CD4-positive, alpha-beta T cell (primary cell): Measurements from ENCODE around the gene GPX4. TPM values are rescaled to one million over a fixed set of nuclear protein-coding genes. Genes with fewer than 3 reads are reported as not detected.

Source experiments
- ATAC-seq: fragments of 200-7000 bp; cut with Tn5 transposase; one replicate; pipeline ENCODE4 v1.10.0; 2022; ENCODE audit warnings: mild to moderate bottlenecking; ENCODE audit not compliant: poor library complexity
- CTCF ChIA-PET: fragments of 350-600 bp; sonication (Branson Sonifier 250); formaldehyde crosslinking; loops from one replicate; lab custom pipeline; 2021; ENCODE audit warnings: antibody characterized with exemption, inconsistent platforms; lab: Charles Lee
- POLR2A ChIA-PET: fragments of 350-600 bp; sonication (Branson Sonifier 250); formaldehyde crosslinking; loops from one replicate; lab custom pipeline; 2021; ENCODE audit warnings: antibody characterized with exemption, inconsistent platforms; lab: Charles Lee
- DNase-seq, 14 experiments: peaks; one replicate each; pipeline ENCODE4 v3.0.0-alpha.2; 2013 to 2020; ENCODE audit warnings: mixed read lengths in 2 of 14
- H3K27ac ChIP-seq, 2 donors: one replicate each; pipeline versions ENCODE4 v1.5.1 to v1.7.0; 2013; ENCODE audit warnings: low read length in 2 of 2, low read depth in 1 of 2, mild to moderate bottlenecking in 1 of 2
- H3K27me3 ChIP-seq, 2 experiments: 1 replicate in 1 of 2; 2 replicates in 1 of 2; pipeline versions ENCODE4 v1.6.1 to v1.7.0; 2013; ENCODE audit warnings: low read length in 2 of 2, control low read depth in 1 of 2, mild to moderate bottlenecking in 1 of 2, moderate library complexity in 1 of 2; ENCODE audit not compliant: insufficient read depth in 2 of 2, control insufficient read depth in 1 of 2
- H3K36me3 ChIP-seq: one replicate; pipeline ENCODE4 v1.6.1; 2013; ENCODE audit warnings: low read length, control low read depth; ENCODE audit not compliant: insufficient read depth
- H3K4me1 ChIP-seq: one replicate; pipeline ENCODE4 v1.6.1; 2013; ENCODE audit warnings: low read length, control low read depth; ENCODE audit not compliant: insufficient read depth
- H3K4me3 ChIP-seq: one replicate; pipeline ENCODE4 v1.5.1; 2013; ENCODE audit warnings: mild to moderate bottlenecking, low read length, moderate library complexity
- H3K9me3 ChIP-seq, 2 experiments: 1 replicate in 1 of 2; 2 replicates in 1 of 2; pipeline versions ENCODE4 v1.6.1 to v1.7.0; 2013; ENCODE audit warnings: low read length in 2 of 2, mild to moderate bottlenecking in 2 of 2, control low read depth in 1 of 2, moderate library complexity in 1 of 2; ENCODE audit not compliant: control insufficient read depth in 1 of 2, insufficient read depth in 1 of 2
- H3K27ac Mint-ChIP-seq: one replicate; pipeline ENCODE4 v1.8.0; 2020; ENCODE audit warnings: mixed read lengths
- H3K27me3 Mint-ChIP-seq: one replicate; pipeline ENCODE4 v1.8.0; 2021; ENCODE audit warnings: mixed read lengths
- H3K36me3 Mint-ChIP-seq: one replicate; pipeline ENCODE4 v1.8.0; 2021; ENCODE audit warnings: low read depth, mixed read lengths
- H3K4me1 Mint-ChIP-seq: one replicate; pipeline ENCODE4 v1.8.0; 2021; ENCODE audit warnings: low read depth, mixed read lengths
- H3K4me3 Mint-ChIP-seq: one replicate; pipeline ENCODE4 v1.8.0; 2020; ENCODE audit warnings: mild to moderate bottlenecking, mixed read lengths
- H3K9me3 Mint-ChIP-seq: one replicate; pipeline ENCODE4 v1.8.0; 2020; ENCODE audit warnings: mixed read lengths
- CTCF ChIP-seq: fragments of 200-600 bp; IDR thresholded peaks from one replicate; pipeline ENCODE4 v1.8.0; 2022; ENCODE audit warnings: antibody characterized with exemption, mild to moderate bottlenecking
- intact Hi-C, 2 experiments: fragments of 100-400 bp; cut with DNase I in 1 of 2; cut with micrococcal nuclease in 1 of 2; formaldehyde crosslinking; loops; one replicate each; pipeline versions ENCODE4 v1.15.1 to v1.9.0; 2023 to 2025; cut with DNase I, micrococcal nuclease
- total RNA-seq, 174 experiments: library from RNA in 2 of 174; stranded (reverse) in 2 of 174; gene quantifications; one replicate each; pipeline ENCODE4 v1.2.3 and lab custom pipeline; 2021 to 2026

The GPX4 gene
- total RNA-seq, 2 experiments from 2014 or later, result 174 to 175 TPM

- H3K36me3 ChIP-seq, result peaks cover 75% of the 10 kb centered on the region
- Mint-ChIP-seq H3K27ac (peak overlapping the region; percentile 82), H3K4me1 (peaks cover 30% of the 10 kb centered on the region), H3K9me3 (no peaks in the 10 kb centered on the region), H3K36me3 (peaks cover 62% of the 10 kb centered on the region), H3K4me3 (peak overlapping the region; percentile 30), H3K27me3 (no peaks in the 10 kb centered on the region)
- no peaks in the 10 kb centered on the region for H3K9me3 ChIP-seq
- CTCF ChIA-PET, result interaction anchor here (1.1 to 6.5 kb wide), 2 partner anchors 16 to 25 kb away, joined by 3 to 42 read pairs; no protein-coding TSS in a partner anchor
- no peaks in the 10 kb centered on the region for H3K27me3 ChIP-seq
- no peak overlapping the region for H3K27ac ChIP-seq
- intact Hi-C loops, result no loop called here
- H3K4me3 ChIP-seq, result no peak overlapping the region
- DNase-seq (peak in 2 of 14 experiments; percentile 32 to 72), ATAC-seq (no peak)
- POLR2A ChIA-PET, result interaction anchor here (0.6 to 19.1 kb wide), 9 partner anchors 13 to 558 kb away, joined by 3 to 1253 read pairs (median 53); partner anchors contain the start of genes ABCA7, ARHGAP45, CDC34 and CNN2
- H3K4me1 ChIP-seq, result peaks cover 77% of the 10 kb centered on the region
- no peak for TF ChIP-seq CTCF
Observed at GRCh38 chr19:1089891-1090290, 13.9 kb upstream of the GPX4 start.

- Histone ChIP-seq H3K4me1 (peaks cover 75% of the 10 kb centered on the region), H3K4me3 (no peak overlapping the region), H3K9me3 (no peaks in the 10 kb centered on the region), H3K27me3 (no peaks in the 10 kb centered on the region), H3K36me3 (peaks cover 65% of the 10 kb centered on the region), H3K27ac (no peak overlapping the region)
- no peaks in the 10 kb centered on the region for H3K27me3 Mint-ChIP-seq
- ChIA-PET CTCF (interaction anchor here (0.5 to 1.1 kb wide), 2 partner anchors 11 to 104 kb away, joined by 3 to 5 read pairs; no protein-coding TSS in a partner anchor), POLR2A (interaction anchor here (0.6 to 19.1 kb wide), 7 partner anchors 9 to 178 kb away, joined by 3 to 1253 read pairs (median 9); partner anchors contain the start of genes ABCA7, ARHGAP45, CIRBP and CNN2)
- peaks cover 32% of the 10 kb centered on the region for H3K4me1 Mint-ChIP-seq
- H3K9me3 Mint-ChIP-seq, result no peaks in the 10 kb centered on the region
- TF ChIP-seq CTCF, result no peak
- H3K27ac Mint-ChIP-seq, result peak overlapping the region; percentile 71
- H3K36me3 Mint-ChIP-seq, result peaks cover 58% of the 10 kb centered on the region
- H3K4me3 Mint-ChIP-seq, result peak overlapping the region; percentile 38
- intact Hi-C loops, result no loop called here
- ATAC-seq (no peak), DNase-seq (no peak)
Observed at GRCh38 chr19:1090731-1091543, 12.9 kb upstream of the GPX4 start.

- Mint-ChIP-seq H3K27ac (no peak overlapping the region), H3K27me3 (no peaks in the 10 kb centered on the region), H3K4me1 (peaks cover 39% of the 10 kb centered on the region), H3K36me3 (peaks cover 58% of the 10 kb centered on the region), H3K9me3 (no peaks in the 10 kb centered on the region), H3K4me3 (no peak overlapping the region)
- TF ChIP-seq CTCF, result no peak
- Histone ChIP-seq H3K27ac (no peak overlapping the region), H3K4me3 (no peak overlapping the region), H3K9me3 (no peaks in the 10 kb centered on the region), H3K36me3 (peaks cover 58% of the 10 kb centered on the region), H3K4me1 (peaks cover 72% of the 10 kb centered on the region), H3K27me3 (no peaks in the 10 kb centered on the region)
- intact Hi-C loops, result no loop called here
- POLR2A ChIA-PET, result interaction anchor here (0.6 to 19.1 kb wide), 5 partner anchors 9 to 178 kb away, joined by 3 to 1253 read pairs (median 90); partner anchors contain the start of genes ABCA7, ARHGAP45, CIRBP and CNN2
- ATAC-seq, result no peak
- DNase-seq, result no peak
- CTCF ChIA-PET, result interaction anchor here (1.1 kb wide), 1 partner anchor 12 kb away, joined by 3 read pairs; no protein-coding TSS in a partner anchor
Observed at GRCh38 chr19:1091544-1092175, 12.1 kb upstream of the GPX4 start.
